ENCODE data around the gene ZC2HC1B.

The ZC2HC1B gene

DNA sequence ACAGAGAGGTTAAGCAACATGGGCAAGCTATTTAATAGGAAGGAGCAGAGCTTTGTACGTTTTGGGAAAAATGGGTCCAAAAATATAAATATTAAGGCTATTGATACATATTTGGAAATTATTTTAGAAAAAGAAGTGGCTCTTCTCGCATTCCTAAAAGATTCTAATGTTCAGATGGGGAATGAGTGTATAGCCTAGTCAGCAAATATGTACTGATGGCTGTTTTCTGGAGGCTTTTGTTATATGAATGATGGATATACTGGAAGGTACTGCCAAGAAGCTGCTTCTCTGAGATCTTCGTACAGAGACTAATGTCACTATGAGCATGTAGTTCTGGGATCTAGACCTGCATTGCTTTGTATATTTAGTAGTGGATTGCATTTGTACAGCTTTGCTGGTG lies 72.1 kb downstream of the ZC2HC1B start:
- DNase-seq: no peak

DNA sequence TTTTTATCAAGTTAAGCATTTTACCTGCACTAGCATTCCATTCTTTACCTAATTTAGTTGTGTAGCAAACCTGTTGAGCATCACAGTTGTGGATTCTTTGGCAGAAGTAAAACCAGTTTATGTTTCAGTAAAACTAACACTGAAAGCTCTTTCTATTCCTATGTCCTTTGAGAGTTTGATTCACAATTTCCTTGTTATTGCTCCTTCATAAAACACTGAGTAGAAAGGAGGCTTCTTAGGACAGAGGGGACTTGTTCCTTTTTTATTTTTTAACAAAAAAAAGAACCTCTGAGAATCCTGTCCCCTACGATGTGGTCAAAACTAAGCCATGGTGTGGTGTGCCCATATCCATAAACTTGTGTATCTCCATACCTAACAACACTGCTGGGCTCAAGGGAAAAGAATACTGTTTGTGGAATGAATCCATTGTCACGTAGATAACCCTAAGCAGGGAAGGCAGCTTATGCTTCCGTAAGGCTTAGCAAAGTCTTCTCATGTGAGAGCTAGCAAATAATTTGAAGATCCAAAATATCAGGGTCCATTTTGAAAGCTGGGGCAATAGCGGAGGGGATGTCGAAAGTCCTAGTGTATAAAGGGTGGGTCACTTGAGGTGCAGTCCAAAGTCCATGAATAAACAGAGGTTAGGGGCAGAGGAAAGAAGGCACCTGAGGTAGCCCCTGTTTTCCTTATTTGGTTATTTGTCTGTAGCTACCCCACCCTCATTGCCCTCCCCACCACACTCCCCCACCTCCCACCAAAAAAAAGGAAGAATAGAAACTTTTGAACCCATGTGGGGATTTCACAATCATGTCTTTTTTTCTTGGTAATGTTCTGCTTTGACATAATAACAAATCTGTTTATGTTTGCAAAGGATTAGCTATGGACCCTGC lies 72.7 kb downstream of the ZC2HC1B start:
- DNase-seq: no peak

DNA sequence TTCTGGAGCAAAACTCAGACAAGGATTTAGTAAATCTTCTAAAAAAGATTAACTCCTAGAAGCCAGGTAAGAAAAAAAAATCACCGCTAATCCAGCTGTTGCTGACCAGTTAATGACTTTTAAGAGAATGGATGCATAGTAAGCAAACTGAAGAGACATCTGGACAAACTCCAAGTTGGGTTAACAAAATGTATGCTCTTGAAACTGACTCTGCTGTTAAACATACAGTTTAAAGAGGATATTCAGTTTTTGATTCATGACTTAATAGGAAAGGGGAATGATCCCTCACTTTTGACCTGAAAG lies 73.3 kb downstream of the ZC2HC1B start:
- no peak for DNase-seq

DNA sequence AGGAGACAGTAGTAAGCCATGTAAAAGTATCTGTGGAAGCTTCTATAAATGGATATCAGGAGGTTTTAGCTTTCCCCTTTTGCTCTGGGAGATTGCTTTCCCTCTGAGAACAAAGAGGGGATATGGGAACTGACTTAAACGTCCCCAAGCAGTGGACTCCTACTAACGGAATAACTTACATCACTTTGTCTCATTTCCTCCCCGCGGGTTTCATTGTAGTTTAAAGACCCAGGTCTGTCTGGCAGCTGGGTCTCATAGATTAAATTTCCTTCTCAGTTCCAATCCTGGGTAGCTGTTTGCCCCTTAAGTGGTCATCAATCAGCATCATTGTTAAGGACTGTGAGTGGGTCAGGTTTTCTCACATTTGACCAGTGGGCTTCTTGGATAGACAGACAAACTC lies 75.1 kb downstream of the ZC2HC1B start:
- DNase-seq: no peak

GRCh38 chr6:143940011-143940597 lies 75.8 kb downstream of the ZC2HC1B start:
- no peak for DNase-seq

- peak; percentile 59 for DNase-seq
Observed at GRCh38 chr6:143941852-143942627, 77.8 kb downstream of the ZC2HC1B start.

DNA sequence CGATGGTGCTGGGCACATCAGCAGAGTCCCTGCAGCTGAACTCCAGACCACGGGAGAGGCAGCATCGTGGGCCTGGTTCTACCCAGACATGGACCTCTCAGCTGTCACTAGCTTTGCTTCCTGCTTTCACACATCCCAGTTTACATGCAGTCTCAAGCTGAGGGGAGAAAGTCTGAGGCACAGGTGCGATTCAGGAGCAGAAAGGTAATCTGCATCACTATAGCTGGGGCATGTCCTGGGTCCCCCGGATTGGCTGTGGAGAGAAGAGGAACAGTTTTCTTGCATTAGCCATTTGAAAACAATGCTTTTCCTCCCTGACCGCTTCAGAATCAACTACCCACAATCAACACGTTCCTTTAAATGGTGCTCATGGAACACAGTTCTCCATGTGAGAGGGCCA lies 83.9 kb downstream of the ZC2HC1B start:
- DNase-seq: no peak

DNA sequence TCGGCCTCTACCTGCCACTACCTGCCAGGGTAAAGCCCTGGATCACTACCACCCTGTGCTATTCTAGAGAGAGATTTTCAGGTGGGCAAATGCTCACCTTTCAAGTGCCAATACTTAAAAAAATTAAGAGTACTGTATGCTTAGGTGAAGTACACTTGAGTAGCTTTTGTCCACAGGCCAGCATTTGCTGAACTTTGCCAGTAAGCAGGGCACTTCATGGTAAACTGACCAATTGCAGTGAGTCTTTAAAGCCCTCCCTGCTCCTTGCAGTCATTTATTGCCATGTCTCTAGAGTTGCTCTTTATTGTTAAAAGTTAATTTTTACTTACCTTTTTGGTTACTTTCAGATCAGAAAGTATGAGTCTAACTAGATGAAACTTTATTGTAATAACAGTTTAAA lies 85.3 kb downstream of the ZC2HC1B start:
- DNase-seq: no peak

DNA sequence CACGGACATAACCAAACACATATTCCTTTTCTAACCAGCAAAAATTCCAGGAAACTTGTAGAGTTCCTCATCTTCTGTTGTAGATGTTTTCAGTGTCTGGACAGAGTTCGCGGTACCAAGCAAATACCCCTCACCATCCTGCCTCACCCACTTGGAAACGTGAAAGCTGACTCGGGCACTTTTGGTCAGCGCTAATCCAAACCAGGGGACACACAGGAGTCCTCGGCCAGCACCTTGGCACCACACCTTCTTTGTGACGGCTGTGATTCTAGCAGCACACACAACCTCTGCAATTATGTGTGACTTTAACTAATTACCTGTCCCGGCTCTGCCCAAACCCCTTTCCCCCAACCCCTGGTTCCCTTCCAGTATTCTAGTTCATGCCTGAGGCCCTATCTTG lies 85.7 kb downstream of the ZC2HC1B start:
- no peak for DNase-seq

DNA sequence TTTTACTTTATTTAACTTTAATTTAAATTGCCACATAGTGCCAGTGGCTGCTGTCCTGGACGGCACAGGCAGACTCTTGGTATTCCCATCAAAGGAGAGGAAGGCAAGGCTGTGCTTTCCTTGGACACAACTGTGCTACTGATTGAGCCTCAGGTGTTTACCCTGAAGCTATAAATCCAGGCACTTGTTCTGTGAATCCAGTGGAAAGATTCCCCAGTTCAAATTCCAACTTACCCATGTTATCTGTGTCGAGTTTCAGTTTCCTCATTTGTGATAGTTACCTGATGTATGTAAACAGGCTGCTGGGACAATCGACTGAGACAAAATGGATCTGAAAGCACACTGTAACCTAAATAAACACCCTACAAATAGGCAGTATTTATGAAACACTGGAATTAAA lies 86.6 kb downstream of the ZC2HC1B start:
- DNase-seq: no peak

- DNase-seq: no peak
Observed at GRCh38 chr6:143952060-143952778, 87.9 kb downstream of the ZC2HC1B start.

- no peak for DNase-seq
Observed at GRCh38 chr6:143952947-143953701, 88.8 kb downstream of the ZC2HC1B start.

DNA sequence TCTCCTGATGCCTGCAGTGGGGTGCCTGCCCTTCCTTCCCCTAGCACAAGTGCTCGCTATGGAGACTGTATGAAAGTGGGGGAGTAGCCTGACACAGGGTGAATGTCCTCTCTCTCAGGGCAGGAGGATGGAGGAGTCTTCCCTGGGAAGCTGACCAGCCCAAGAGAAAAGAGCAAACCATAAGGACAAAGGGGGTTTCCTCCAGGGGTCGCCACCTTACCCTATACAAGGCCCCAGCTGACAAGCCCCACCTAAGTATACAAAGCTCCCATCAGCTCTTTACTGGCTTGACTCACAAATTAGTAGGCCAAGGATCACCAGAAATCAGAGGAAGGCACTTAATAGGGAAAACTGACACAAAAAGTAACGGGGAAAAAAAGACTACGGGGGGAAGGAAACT lies 89.6 kb downstream of the ZC2HC1B start:
- no peak for DNase-seq

DNA sequence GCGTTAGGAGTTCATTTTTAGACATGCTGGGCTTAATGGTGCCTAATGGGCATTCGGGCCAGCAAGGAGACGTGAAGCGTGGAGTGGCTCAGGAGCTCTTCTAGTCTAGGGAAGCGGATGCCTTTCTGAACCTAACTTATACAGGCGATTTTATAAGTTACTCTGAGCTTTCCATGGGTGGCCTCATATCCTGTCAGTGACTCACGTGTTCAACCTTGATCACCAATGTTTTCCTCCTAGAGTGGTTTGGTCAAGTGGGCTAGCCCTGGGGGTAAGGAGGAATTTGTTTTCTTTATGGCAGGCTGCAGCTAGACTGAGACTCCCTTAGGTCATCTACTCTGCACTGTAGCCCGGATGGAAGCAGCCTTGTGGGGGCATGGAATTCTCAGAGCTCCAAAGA lies 91.7 kb downstream of the ZC2HC1B start:
- no peak for DNase-seq

GRCh38 chr6:143957679-143958274 lies 93.5 kb downstream of the ZC2HC1B start:
- DNase-seq: no peak

DNA sequence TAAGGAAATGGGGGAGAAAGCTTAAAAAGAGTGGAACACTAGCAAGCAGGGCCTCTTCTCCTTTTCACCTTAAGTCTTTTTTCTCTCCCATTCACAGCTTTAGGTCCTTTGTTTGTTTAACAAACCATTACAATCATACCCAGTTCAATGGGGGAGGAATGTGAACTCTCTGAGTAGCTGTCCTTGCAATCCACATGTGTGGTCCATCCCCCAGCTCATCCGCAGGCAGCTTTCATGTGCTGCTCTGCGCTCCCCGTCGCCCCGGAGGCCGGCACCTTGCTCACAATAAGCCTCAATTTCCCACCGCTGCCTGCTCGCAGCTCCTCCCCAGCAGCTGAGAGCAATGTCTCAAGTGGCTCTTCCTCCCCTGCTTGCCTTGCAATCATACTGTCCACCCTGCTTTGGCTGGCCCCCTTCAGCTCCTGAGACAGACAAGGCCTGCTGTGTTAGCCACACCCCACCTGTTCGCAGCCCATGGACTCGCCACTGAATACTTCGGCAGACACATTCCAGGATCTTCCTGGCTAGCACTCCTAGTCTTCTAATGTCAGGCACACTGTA lies 94.6 kb downstream of the ZC2HC1B start:
- peak; percentile 68 for DNase-seq

- DNase-seq: no peak
Observed at GRCh38 chr6:143959927-143960326, 95.7 kb downstream of the ZC2HC1B start.

DNA sequence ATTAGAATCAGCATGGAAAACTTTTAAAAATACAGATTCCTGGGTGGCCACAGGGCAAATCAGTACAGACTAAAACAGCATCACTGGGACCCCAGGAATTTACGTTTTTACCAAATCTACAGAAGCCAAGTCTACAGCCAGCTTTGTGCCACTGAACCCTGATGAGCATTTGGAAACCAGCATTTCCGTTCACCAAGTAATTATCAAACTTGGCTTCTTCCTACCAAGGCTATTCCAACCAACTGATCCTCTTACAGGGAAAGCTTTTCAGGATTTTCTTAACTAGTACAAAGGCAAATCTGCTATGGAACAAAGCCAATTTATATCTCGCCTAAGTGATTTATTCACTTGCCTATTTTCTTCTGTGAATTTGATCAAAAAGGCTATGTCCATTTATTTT lies 96.8 kb downstream of the ZC2HC1B start:
- DNase-seq: no peak

DNA sequence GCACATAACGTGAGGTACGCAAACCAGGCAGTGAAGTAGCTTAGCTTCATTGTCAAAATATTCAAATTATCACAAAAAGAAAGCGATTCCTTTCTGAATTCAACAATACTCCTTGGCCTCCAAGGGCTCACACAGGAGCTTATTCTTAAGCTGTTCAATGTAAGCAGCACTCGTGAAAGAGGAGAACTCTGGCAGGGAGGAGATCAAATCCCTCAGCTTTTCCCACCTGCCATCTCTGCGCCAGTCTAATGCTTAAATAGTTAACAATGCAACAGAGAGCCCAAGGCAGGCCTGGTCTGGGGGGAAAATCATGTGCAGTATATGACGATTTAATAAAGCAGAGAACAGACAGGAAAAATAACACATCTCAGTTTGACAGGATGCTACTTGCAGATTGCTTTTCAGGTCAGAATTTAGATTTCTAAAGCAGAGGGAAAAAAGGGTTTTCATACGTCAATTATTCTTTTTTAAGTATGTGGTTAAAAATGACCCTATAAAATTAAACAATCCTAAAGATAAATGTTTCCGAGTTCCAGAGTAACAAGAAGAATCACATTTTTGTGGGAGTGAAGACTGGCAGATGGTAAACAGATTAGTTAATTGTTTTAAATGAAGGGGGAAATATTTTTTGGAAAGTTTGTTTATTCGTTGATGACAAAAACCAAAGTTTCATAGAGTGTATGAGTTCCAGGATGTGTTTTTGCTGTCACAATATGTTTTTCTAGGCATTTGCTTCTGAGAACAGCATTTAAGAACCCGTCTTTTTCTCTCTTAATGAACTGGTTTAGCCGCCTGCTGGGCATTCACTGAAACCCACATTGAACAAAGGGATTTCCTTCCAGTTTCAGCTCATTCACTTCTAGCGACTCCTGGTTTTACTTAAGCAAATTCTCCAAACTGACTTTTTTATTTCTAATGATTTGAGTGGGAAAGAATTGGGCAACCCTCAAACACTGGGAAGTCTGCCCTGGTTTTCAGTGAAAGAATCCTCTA lies 97.9 kb downstream of the ZC2HC1B start:
- DNase-seq: peak; percentile 53

DNA sequence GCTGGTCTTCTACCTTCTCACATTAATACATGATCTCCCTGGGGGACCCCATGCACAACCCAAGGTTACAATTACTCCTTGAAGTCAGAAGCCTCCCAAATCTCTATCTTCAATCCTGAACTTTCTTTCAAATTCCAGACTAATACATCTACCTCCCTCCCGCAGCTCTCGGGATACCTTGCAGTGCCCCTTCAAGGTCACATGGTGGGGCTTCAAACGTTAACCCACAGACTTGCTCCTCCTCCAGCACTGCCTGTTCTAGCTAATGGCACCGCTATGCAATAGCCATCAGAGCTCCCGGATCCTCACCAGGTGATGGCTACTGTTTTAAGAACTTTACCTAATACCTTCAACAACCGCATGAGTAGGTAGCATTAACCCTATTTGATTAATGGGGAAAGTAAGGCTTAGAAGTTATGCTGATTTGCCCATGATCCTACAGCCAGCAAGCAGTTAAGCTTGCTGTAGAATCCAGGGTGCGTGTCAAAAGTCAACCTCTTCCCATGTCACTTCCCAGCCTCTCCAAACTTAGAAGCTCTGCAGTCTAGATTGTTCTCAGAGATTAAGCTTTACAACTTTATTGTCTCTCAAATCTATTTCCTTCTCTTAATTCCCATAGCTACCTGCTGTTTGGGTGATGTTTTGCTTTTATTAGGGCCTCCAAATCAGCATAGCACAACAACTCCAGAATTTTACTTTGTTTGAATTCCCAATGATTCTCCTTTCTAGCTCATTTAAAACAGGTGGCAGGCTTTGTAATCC lies 99.1 kb downstream of the ZC2HC1B start:
- DNase-seq: no peak

All from retina (tissue), 1 donor.